Endothelial cell of umbilical vein (primary cell): Measurements from ENCODE around the gene FCRL2. TPM values are rescaled to one million over a fixed set of nuclear protein-coding genes. Genes with fewer than 3 reads are reported as not detected.

ENCODE experiments used
- BruUV-seq: library from RNA; stranded (reverse); fragments of 400-500 nt; replicated peaks from 2 replicates; lab custom pipeline; 2021; lab: Mats Ljungman, UMichigan
- CTCF ChIA-PET: fragments of 300-600, 350-600 bp; sonication (Branson Sonifier 250); formaldehyde crosslinking; loops from one replicate; lab custom pipeline; 2021; ENCODE audit warnings: antibody characterized with exemption, inconsistent platforms; lab: Charles Lee
- POLR2A ChIA-PET: fragments of 300-600, 350-600 bp; sonication (Branson Sonifier 250); formaldehyde crosslinking; loops from one replicate; lab custom pipeline; 2021; ENCODE audit warnings: antibody characterized with exemption, inconsistent platforms; lab: Charles Lee
- DNase-seq: peaks from one replicate; pipeline ENCODE4 v3.0.0-alpha.2; 2011; ENCODE audit warnings: low read depth, low spot score
- FAIRE-seq: peaks from 2 replicates; lab custom pipeline; 2011; peaks lifted over from hg19 to GRCh38; lab: Jason Lieb, UNC
- H2AFZ ChIP-seq: 2 replicates; pipeline ENCODE4 v1.6.0; 2012; ENCODE audit warnings: low read depth, low read length, control low read depth, inconsistent platforms
- H3K27ac ChIP-seq: 2 replicates; pipeline ENCODE4 v1.5.1; 2011; ENCODE audit warnings: low read depth, mild to moderate bottlenecking, control low read depth, low read length, moderate library complexity; ENCODE audit not compliant: insufficient read depth
- H3K27me3 ChIP-seq, 2 experiments: 2 replicates each; pipeline versions ENCODE4 v1.6.0 to v1.6.1; 2011; ENCODE audit warnings: low read length in 2 of 2, mixed read lengths in 1 of 2; ENCODE audit not compliant: control insufficient read depth in 2 of 2, insufficient read depth in 2 of 2
- H3K36me3 ChIP-seq, 2 experiments: 2 replicates in 1 of 2; 3 replicates in 1 of 2; pipeline ENCODE4 v1.5.1; 2011; ENCODE audit warnings: low read length in 2 of 2, mild to moderate bottlenecking in 1 of 2, moderate library complexity in 1 of 2; ENCODE audit not compliant: control insufficient read depth in 2 of 2, insufficient read depth in 2 of 2; ENCODE audit errors: extremely low read depth in 1 of 2
- H3K4me1 ChIP-seq: 3 replicates; pipeline ENCODE4 v1.5.1; 2011; ENCODE audit warnings: mild to moderate bottlenecking, low read length; ENCODE audit not compliant: control insufficient read depth, insufficient read depth; ENCODE audit errors: extremely low read depth
- H3K4me2 ChIP-seq: 2 replicates; pipeline ENCODE4 v1.6.1; 2011; ENCODE audit warnings: low read length, control low read depth, mixed read lengths; ENCODE audit not compliant: insufficient read depth
- H3K4me3 ChIP-seq, 3 experiments: fragments of 200-600 bp in 1 of 3; sonication (generic), shearing (Covaris generic) in 1 of 3; replicated peaks in 1 of 3; 2 replicates each; pipeline ENCODE4 v1.5.1; 2011 to 2016; ENCODE audit warnings: control low read depth in 3 of 3, low read length in 3 of 3, mild to moderate bottlenecking in 2 of 3, inconsistent platforms in 1 of 3, low read depth in 1 of 3, moderate library complexity in 1 of 3; ENCODE audit not compliant: insufficient read depth in 1 of 3
- H3K79me2 ChIP-seq: 2 replicates; pipeline ENCODE4 v1.6.0; 2012; ENCODE audit warnings: low read length, inconsistent platforms; ENCODE audit not compliant: control insufficient read depth, insufficient read depth
- H3K9ac ChIP-seq: replicated peaks from 2 replicates; pipeline ENCODE3; 2011; ENCODE audit warnings: low read length, control low read depth; ENCODE audit not compliant: insufficient read depth; ENCODE audit errors: extremely low read depth
- H3K9me1 ChIP-seq: replicated peaks from 3 replicates; pipeline ENCODE4 v1.6.0; 2011; ENCODE audit warnings: mild to moderate bottlenecking, low read length; ENCODE audit not compliant: control insufficient read depth, insufficient read depth; ENCODE audit errors: extremely low read depth
- H3K9me3 ChIP-seq: replicated peaks from 2 replicates; pipeline ENCODE4 v1.5.1; 2012; ENCODE audit warnings: low read length, inconsistent platforms; ENCODE audit not compliant: control insufficient read depth, insufficient read depth
- H4K20me1 ChIP-seq: replicated peaks from 2 replicates; pipeline ENCODE3; 2011; ENCODE audit warnings: mild to moderate bottlenecking, low read length; ENCODE audit not compliant: control insufficient read depth, insufficient read depth; ENCODE audit errors: extremely low read depth
- EZH2 ChIP-seq: IDR thresholded peaks from 2 replicates; pipeline ENCODE4 v1.6.1; 2012; ENCODE audit warnings: borderline replicate concordance, low read depth, mild to moderate bottlenecking, moderate library complexity, low read length, inconsistent platforms; ENCODE audit not compliant: severe bottlenecking
- FOS ChIP-seq: IDR thresholded peaks from 2 replicates; pipeline ENCODE4 v1.6.1; 2011; ENCODE audit warnings: mild to moderate bottlenecking, low read length, moderate library complexity, borderline replicate concordance; ENCODE audit not compliant: insufficient read depth
- GATA2 ChIP-seq: IDR thresholded peaks from 2 replicates; pipeline ENCODE4 v1.7.0; 2011; ENCODE audit warnings: low read depth, mild to moderate bottlenecking, moderate library complexity, mixed read lengths, low read length; ENCODE audit not compliant: insufficient read length, insufficient read depth
- JUN ChIP-seq: IDR thresholded peaks from 2 replicates; pipeline ENCODE4 v1.6.1; 2011; ENCODE audit warnings: borderline replicate concordance, low read depth; ENCODE audit not compliant: insufficient read length, insufficient read depth
- MYC ChIP-seq: IDR thresholded peaks from one replicate; pipeline ENCODE4 v1.6.1; 2011; ENCODE audit warnings: mild to moderate bottlenecking, low read depth, low read length
- POLR2A ChIP-seq: IDR thresholded peaks from 2 replicates; pipeline ENCODE4 v1.6.1; 2012; ENCODE audit warnings: low read depth, mild to moderate bottlenecking, control low read depth, low read length
- POLR2AphosphoS5 ChIP-seq: IDR thresholded peaks from 2 replicates; pipeline ENCODE4 v1.6.1; 2012; ENCODE audit warnings: low read depth, mild to moderate bottlenecking, control low read depth, low read length, moderate library complexity; ENCODE audit not compliant: insufficient read depth
- dilution Hi-C: fragments of 300-500 bp; cut with MboI; formaldehyde crosslinking; loops from one replicate; pipeline ENCODE4 v1.15.0; 2019; ENCODE audit warnings: low sequenced_read_pairs; ENCODE audit not compliant: extremely low pct_ligation_motif_present
- intact Hi-C: fragments of 100-400 bp; cut with micrococcal nuclease; formaldehyde crosslinking; loops from one replicate; pipeline ENCODE4 v1.10.0; 2022
- polyA plus RNA-seq, 4 experiments: library from polyadenylated mRNA; depleted of rRNA in 3 of 4; stranded (reverse) in 3 of 4; unstranded in 1 of 4; fragments of >200 nt; gene quantifications; 2 replicates each; pipeline versions ENCODE4 v1.2.1 to v1.2.3, GENCODE V29; 2011 to 2012; ENCODE audit warnings: missing spikeins in 1 of 4
- total RNA-seq: library from RNA; stranded (reverse); gene quantifications from 2 replicates; pipeline ENCODE4 v1.2.3, GENCODE V29; 2021
- TF ChIP-seq, protein P1 (sequence below), 2 donors: IDR thresholded peaks; 1 replicate in 1 of 2; 2 replicates in 1 of 2; pipeline ENCODE4 v1.5.1; 2011; ENCODE audit warnings: low read length in 2 of 2, mild to moderate bottlenecking in 2 of 2, moderate library complexity in 2 of 2, control low read depth in 1 of 2, inconsistent platforms in 1 of 2, low read depth in 1 of 2; ENCODE audit not compliant: insufficient read depth in 1 of 2; ENCODE audit errors: extremely low read depth in 1 of 2
- TF ChIP-seq, protein P2 (sequence below): IDR thresholded peaks from 2 replicates; pipeline ENCODE4 v1.6.1; 2011; ENCODE audit not compliant: insufficient read depth, insufficient read length

Gene FCRL2
- total and polyA plus RNA-seq, 2 donors (not counting 3 experiments of a cell fraction or from before 2014, with no cell fraction given): not detected

GRCh38 chr1:157798211-157798610, 21.3 kb upstream of the FCRL2 start:
- FAIRE-seq (no peak), DNase-seq (no peak)
- dilution Hi-C loops (no loop called here), intact Hi-C loops (no loop called here)
- Histone ChIP-seq H3K36me3 (no peaks in the 10 kb centered on the region), H3K9me3 (no peaks in the 10 kb centered on the region), H3K4me1 (no peaks in the 10 kb centered on the region), H3K9ac (no peak overlapping the region), H3K9me1 (no peaks in the 10 kb centered on the region), H3K27ac (no peak overlapping the region), H3K79me2 (no peaks in the 10 kb centered on the region), H4K20me1 (no peaks in the 10 kb centered on the region), H3K4me2 (no peak overlapping the region), H3K4me3 (no peak overlapping the region), H2AFZ (no peak overlapping the region), H3K27me3 (no peaks in the 10 kb centered on the region)
- BruUV-seq: no TSS peak
- TF ChIP-seq MYC (no peak), EZH2 (no peak), JUN (no peak), POLR2AphosphoS5 (no peak), GATA2 (no peak), FOS (no peak), POLR2A (no peak)
- TF ChIP-seq, protein P1, sequence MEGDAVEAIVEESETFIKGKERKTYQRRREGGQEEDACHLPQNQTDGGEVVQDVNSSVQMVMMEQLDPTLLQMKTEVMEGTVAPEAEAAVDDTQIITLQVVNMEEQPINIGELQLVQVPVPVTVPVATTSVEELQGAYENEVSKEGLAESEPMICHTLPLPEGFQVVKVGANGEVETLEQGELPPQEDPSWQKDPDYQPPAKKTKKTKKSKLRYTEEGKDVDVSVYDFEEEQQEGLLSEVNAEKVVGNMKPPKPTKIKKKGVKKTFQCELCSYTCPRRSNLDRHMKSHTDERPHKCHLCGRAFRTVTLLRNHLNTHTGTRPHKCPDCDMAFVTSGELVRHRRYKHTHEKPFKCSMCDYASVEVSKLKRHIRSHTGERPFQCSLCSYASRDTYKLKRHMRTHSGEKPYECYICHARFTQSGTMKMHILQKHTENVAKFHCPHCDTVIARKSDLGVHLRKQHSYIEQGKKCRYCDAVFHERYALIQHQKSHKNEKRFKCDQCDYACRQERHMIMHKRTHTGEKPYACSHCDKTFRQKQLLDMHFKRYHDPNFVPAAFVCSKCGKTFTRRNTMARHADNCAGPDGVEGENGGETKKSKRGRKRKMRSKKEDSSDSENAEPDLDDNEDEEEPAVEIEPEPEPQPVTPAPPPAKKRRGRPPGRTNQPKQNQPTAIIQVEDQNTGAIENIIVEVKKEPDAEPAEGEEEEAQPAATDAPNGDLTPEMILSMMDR (IDR thresholded peaks at IDR 0.05; ENCODE audit: extremely low read depth in 1 of 2, insufficient read depth in 1 of 2, low read depth in 1 of 2, low read length in 2 of 2): no peak
- TF ChIP-seq, protein P2, sequence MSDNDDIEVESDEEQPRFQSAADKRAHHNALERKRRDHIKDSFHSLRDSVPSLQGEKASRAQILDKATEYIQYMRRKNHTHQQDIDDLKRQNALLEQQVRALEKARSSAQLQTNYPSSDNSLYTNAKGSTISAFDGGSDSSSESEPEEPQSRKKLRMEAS: no peak
- POLR2A ChIA-PET: no interaction called here
- CTCF ChIA-PET: no interaction called here
